GM12865 (cell line): Measurements from ENCODE around the gene CNOT9.

Experiments
- DNase-seq: peaks from one replicate; pipeline ENCODE4 v3.0.0; 2010; ENCODE audit warnings: low read depth
- H3K4me3 ChIP-seq: 2 replicates; pipeline ENCODE4 v1.5.1; 2011; ENCODE audit warnings: mild to moderate bottlenecking, low read depth, low read length, control low read depth
- CTCF ChIP-seq: IDR thresholded peaks from 2 replicates; pipeline ENCODE4 v1.5.1; 2011; ENCODE audit warnings: low read length, control low read depth, low read depth, inconsistent platforms; ENCODE audit not compliant: insufficient read depth; ENCODE audit errors: missing control alignments

The CNOT9 gene

GRCh38 chr2:218607436-218608115 lies 38.9 kb downstream of the CNOT9 start, which contains the start of gene PLCD4:
Gene PLCD4 (plus strand): TSS chr2:218607899. CDS start chr2:218615740, 7,841 bp downstream.
- TF ChIP-seq CTCF: no peak
- no peak within 1 kb of the TSS for H3K4me3 ChIP-seq
- no peak for DNase-seq

- no peak overlapping the region for H3K4me3 ChIP-seq
- no peak for TF ChIP-seq CTCF
- DNase-seq: no peak
Measured at GRCh38 chr2:218615868-218616315, 47.3 kb downstream of the CNOT9 start.

GRCh38 chr2:218618102-218618860 lies 49.6 kb downstream of the CNOT9 start:
- H3K4me3 ChIP-seq: no peak overlapping the region
- DNase-seq: no peak

GRCh38 chr2:218621007-218621406 lies 52.4 kb downstream of the CNOT9 start:
- no peak for DNase-seq
- no peak overlapping the region for H3K4me3 ChIP-seq
- TF ChIP-seq CTCF: no peak

More at GRCh38 chr2:218618102-218618860, 49.6 kb downstream of the CNOT9 start:
- TF ChIP-seq CTCF: no peak

- no peak overlapping the region for H3K4me3 ChIP-seq
- no peak for DNase-seq
- no peak for TF ChIP-seq CTCF
Measured at GRCh38 chr2:218622606-218623365, 54.1 kb downstream of the CNOT9 start.

GRCh38 chr2:218623366-218623705 lies 54.7 kb downstream of the CNOT9 start:
- DNase-seq: no peak
- H3K4me3 ChIP-seq: no peak overlapping the region
- TF ChIP-seq CTCF: no peak
